K562 (cell line): ENCODE measurements around the gene DNAH1. TPM values are rescaled to one million over a fixed set of nuclear protein-coding genes. Genes with fewer than 3 reads are reported as not detected.

Experiments used
- CXXC5 ChIP-seq: fragments of 250-450 bp; sonication (Bioruptor Pico); IDR thresholded peaks from 2 replicates; pipeline ENCODE4 v1.8.0; 2022; ENCODE audit warnings: inconsistent platforms, mild to moderate bottlenecking, moderate library complexity
- DPF2 ChIP-seq: fragments of 450-650 bp; IDR thresholded peaks from 2 replicates; pipeline ENCODE4 v1.6.1; 2016
- POLR2A ChIP-seq: fragments of 450-650 bp; conservative IDR thresholded peaks from 2 replicates; pipeline ENCODE4 v1.6.1; 2016
- ZNF589 ChIP-seq: fragments of 200-800 bp; sonication (Bioruptor generic); IDR thresholded peaks from 2 replicates; pipeline ENCODE4 v1.6.1; 2016; ENCODE audit warnings: low read depth, missing genetic modification characterization, missing compliant biosample characterization
- polyA plus RNA-seq, 8 experiments: library from polyadenylated mRNA; depleted of rRNA in 4 of 8; stranded (reverse) in 5 of 8; unstranded in 3 of 8; fragments of >200 nt; fragmentation: Nextera tagmentation in 2 of 8; fragmentation: Illumina TruSeq in 1 of 8; extraction: Ambion mirVana in 2 of 8; extraction: Trizol in 1 of 8; gene quantifications; 2 replicates each; pipeline versions ENCODE4 v1.2.1 to v1.2.3, GENCODE V29; 2011 to 2014; ENCODE audit warnings: inconsistent platforms in 1 of 8, missing spikeins in 1 of 8
- total RNA-seq, 7 experiments: library from RNA; depleted of rRNA in 6 of 7; stranded (reverse); fragments of >200 nt in 6 of 7; fragmentation: Illumina TruSeq in 2 of 7; extraction: Trizol in 2 of 7; gene quantifications; 2 replicates each; pipeline versions ENCODE4 v1.2.1 to v1.2.3, GENCODE V29; 2011 to 2021; ENCODE audit warnings: low replicate concordance in 1 of 7
- TF ChIP-seq, protein P1 (sequence below), 2 experiments: IDR thresholded peaks; 2 replicates each; pipeline ENCODE4 v1.6.1; 2012; ENCODE audit warnings: improper control_type of control experiment in 2 of 2, low read depth in 2 of 2, low read length in 2 of 2, borderline replicate concordance in 1 of 2
- TF ChIP-seq, protein P2 (sequence below): fragments of 450-650 bp; IDR thresholded peaks from 2 replicates; pipeline ENCODE4 v1.6.1; 2016; ENCODE audit warnings: mild to moderate bottlenecking

Gene DNAH1
- total and polyA plus RNA-seq, 9 of the 15 experiments (the other 6 are each of a cell fraction or from before 2014, with no cell fraction given), result 0.04 to 0.84 (median 0.50) TPM

DNA sequence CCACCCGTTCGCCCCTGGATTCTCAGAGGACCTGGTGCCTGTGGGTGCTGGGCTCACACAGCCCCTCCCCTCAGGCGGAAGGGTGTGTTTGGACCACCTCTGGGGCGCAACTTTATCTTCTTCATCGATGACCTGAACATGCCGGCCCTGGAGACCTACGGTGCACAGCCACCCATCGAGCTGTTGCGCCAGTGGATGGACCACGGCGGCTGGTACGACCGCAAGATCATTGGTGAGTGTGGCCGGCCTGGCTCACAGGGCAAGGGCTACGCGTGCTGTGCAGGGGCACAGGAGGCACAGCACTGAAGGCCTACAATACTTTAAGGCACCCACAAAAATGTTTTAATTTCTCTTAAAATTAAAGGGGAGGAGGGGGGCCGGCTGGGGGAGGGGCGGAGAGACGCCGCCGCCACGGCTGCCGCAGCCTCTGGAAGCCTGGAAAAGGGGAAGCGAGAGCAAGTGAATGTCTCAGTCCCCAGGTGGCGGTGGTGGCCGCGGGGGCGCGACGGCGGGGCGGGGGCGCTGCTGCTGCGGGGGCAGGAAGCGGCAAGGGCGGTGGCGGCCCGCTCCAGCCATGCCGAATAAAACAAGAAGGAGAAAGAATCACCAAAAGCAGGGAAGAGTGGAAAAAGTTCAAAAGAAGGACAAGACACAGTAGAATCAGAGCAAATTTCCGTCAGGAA, 56.8 kb downstream of the DNAH1 start (continued):
- TF ChIP-seq, protein P1, sequence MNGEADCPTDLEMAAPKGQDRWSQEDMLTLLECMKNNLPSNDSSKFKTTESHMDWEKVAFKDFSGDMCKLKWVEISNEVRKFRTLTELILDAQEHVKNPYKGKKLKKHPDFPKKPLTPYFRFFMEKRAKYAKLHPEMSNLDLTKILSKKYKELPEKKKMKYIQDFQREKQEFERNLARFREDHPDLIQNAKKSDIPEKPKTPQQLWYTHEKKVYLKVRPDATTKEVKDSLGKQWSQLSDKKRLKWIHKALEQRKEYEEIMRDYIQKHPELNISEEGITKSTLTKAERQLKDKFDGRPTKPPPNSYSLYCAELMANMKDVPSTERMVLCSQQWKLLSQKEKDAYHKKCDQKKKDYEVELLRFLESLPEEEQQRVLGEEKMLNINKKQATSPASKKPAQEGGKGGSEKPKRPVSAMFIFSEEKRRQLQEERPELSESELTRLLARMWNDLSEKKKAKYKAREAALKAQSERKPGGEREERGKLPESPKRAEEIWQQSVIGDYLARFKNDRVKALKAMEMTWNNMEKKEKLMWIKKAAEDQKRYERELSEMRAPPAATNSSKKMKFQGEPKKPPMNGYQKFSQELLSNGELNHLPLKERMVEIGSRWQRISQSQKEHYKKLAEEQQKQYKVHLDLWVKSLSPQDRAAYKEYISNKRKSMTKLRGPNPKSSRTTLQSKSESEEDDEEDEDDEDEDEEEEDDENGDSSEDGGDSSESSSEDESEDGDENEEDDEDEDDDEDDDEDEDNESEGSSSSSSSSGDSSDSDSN (IDR thresholded peaks at IDR 0.05; ENCODE audit: borderline replicate concordance in 1 of 2, low read depth in 2 of 2, low read length in 2 of 2), result 0 out of 4 replicates have a peak, but pooled peaks of 1 of the 2 experiments have one; percentile 50
- 0 out of 2 replicates have a peak, but pooled peaks have one; percentile 44 for TF ChIP-seq POLR2A
- TF ChIP-seq, protein P2, sequence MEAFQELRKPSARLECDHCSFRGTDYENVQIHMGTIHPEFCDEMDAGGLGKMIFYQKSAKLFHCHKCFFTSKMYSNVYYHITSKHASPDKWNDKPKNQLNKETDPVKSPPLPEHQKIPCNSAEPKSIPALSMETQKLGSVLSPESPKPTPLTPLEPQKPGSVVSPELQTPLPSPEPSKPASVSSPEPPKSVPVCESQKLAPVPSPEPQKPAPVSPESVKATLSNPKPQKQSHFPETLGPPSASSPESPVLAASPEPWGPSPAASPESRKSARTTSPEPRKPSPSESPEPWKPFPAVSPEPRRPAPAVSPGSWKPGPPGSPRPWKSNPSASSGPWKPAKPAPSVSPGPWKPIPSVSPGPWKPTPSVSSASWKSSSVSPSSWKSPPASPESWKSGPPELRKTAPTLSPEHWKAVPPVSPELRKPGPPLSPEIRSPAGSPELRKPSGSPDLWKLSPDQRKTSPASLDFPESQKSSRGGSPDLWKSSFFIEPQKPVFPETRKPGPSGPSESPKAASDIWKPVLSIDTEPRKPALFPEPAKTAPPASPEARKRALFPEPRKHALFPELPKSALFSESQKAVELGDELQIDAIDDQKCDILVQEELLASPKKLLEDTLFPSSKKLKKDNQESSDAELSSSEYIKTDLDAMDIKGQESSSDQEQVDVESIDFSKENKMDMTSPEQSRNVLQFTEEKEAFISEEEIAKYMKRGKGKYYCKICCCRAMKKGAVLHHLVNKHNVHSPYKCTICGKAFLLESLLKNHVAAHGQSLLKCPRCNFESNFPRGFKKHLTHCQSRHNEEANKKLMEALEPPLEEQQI, result no peak
- TF ChIP-seq ZNF589, result no peak
- peak; percentile 49; the same call in 1 of the 2 replicates for TF ChIP-seq DPF2
- peak; percentile 17; the same call in 1 of the 2 replicates for TF ChIP-seq CXXC5 (CRISPR knock-in tag)
- TF ChIP-seq, all 486 proteins: peak for 18
